ENCODE measurements around the gene ARRB1.
"Not testable (repeated sequence)": the region's sequence is repeated elsewhere in the genome, so short reads cannot be mapped to it uniquely, and the experiment has no call there.

Gene ARRB1

DNA sequence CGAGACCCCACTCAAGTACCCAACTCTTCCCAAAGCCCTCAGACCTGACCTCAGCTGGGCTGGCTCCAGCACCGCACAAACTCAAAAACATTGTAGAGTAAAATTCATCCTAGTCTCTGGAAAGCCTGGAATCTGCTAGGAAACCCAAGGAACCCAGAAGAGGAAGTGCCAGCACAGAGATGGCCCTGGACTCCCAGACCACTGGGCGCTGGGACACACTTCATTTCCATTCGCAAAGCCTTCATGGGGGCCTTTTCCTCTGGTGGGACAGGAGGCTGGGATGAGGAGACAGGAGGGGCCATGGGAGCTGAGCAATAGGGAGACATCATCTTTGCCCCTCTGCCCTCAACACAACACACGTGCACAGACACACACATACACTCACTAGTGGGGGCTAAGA is 30.8 kb downstream of the ARRB1 start:
- DNase-seq, result no peak

- no peak for DNase-seq
These were observed 31.3 kb downstream of the ARRB1 start for GRCh38 chr11:75320046-75320618.

GRCh38 chr11:75319035-75319877 is 32.2 kb downstream of the ARRB1 start:
- DNase-seq, result no peak

DNA sequence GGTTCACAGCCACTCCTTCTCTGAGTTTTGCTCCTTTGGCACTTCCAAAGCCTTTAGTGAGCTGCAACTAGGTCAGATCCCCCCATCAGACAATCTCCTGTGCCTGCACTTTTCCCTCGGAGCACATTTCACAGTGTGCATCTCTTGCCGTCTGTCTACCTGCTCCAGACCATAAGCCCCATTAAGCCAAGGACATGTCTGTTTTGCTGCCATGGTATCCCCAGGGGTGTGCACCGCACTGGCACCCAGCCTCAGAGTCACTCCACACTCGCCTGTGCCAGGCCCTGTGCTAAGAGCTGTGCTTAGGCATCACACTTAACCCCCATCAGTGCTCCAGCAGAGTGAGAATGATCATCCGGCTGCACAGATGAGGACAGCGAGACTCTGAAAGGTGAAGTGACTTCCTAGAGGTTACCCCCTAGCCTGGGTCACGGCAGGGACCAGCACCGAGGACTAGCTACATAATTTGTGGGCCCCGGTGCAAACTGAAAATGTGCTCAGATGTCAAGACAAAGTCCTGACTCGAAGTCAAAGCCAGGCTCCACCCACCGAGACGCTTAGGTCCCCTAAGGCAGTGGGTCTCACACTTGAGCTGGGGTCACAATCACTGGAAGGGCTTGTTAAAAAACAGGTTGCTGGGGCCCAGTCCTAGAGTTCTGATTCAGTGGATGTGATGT is 33.9 kb downstream of the ARRB1 start:
- no peak for DNase-seq

GRCh38 chr11:75315439-75315805 is 36.0 kb downstream of the ARRB1 start:
- DNase-seq, result no peak

DNA sequence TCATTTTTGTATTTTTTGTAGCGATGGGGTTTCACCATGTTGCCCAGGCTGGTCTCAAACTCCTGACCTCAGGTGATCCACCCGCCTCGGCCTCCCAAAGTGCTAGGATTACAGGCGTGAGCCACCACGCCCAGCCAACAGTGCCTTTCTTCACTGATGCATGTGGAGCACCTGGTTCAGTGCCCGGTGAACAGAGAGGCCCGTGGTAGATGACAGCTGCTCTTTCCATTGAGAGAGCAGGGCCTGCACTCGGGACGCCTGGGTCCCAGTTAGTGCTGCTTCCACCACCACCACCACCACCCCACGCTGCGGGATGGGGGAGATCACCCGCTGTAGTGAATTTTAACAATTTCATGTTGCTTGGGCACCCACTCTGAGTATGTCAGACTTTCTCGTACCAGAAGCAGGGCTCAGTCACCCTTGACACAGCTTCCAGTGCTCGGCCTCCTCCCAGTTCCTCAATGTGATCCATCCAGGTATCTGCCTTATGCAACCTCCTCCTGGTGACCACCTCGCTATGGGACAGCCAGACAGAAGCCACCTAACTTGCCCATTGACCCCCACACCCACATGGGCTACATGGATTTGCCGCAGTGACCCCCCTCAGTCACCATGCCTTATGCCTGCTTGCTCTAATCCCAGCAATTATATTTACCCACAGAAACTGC is 36.6 kb downstream of the ARRB1 start:
- no peak for DNase-seq

GRCh38 chr11:75313513-75314272 is 37.8 kb downstream of the ARRB1 start:
- DNase-seq, result no peak

GRCh38 chr11:75312346-75312745 is 39.1 kb downstream of the ARRB1 start:
- DNase-seq, result no peak

GRCh38 chr11:75311858-75312288 is 39.6 kb downstream of the ARRB1 start:
- DNase-seq, result no peak

GRCh38 chr11:75308986-75309385 is 42.5 kb downstream of the ARRB1 start:
- DNase-seq, result no peak

GRCh38 chr11:75308116-75308515 is 43.3 kb downstream of the ARRB1 start:
- no peak for DNase-seq

DNA sequence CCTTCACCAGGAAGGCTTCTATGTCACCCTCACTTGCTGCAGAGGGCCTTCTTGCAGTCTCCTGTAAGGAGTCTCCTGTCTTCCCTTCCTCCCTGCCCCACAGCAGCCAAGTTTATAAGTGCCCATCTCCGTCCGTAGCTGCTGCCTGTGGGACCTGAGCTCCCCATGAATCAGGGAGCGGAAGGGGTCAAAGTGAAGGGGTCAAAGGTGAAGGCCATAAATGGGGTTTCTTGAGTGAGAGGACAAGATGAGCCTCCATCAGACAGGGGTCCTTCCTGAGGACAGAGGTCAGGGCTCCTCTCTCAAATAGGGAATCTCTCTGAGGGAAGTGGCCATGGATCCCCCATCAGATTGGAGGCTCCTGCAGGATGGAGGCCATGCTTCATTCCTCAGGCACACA is 44.4 kb downstream of the ARRB1 start:
- DNase-seq, result no peak

- DNase-seq, result no peak
These were observed 44.9 kb downstream of the ARRB1 start for GRCh38 chr11:75306529-75306928.

GRCh38 chr11:75305993-75306392 is 45.5 kb downstream of the ARRB1 start:
- no peak for DNase-seq

GRCh38 chr11:75305452-75305851 is 46.0 kb downstream of the ARRB1 start:
- no peak for DNase-seq

DNA sequence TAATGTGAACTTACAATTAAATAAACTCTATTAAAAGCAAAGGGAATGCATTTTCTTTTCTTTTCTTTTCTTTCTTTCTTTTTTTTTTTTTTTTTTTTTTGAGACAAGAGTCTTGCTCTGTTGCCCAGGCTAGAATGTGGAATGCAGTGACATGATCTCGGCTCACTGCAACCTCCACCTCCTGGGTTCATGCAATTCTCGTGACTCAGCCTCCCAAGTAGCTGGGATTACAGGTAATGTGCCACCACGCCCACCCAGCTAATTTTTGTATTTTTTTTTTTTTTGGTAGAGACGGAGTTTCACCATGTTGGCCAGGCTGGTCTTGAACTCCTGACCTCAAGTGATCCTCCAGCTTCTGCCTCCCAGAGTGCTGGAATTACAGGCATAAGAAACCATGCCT is 46.5 kb downstream of the ARRB1 start:
- DNase-seq, result not testable (repeated sequence)

- DNase-seq, result no peak
These were observed 47.8 kb downstream of the ARRB1 start for GRCh38 chr11:75303544-75304224.

- DNase-seq, result no peak
These were observed 49.1 kb downstream of the ARRB1 start for GRCh38 chr11:75302371-75302770.

DNA sequence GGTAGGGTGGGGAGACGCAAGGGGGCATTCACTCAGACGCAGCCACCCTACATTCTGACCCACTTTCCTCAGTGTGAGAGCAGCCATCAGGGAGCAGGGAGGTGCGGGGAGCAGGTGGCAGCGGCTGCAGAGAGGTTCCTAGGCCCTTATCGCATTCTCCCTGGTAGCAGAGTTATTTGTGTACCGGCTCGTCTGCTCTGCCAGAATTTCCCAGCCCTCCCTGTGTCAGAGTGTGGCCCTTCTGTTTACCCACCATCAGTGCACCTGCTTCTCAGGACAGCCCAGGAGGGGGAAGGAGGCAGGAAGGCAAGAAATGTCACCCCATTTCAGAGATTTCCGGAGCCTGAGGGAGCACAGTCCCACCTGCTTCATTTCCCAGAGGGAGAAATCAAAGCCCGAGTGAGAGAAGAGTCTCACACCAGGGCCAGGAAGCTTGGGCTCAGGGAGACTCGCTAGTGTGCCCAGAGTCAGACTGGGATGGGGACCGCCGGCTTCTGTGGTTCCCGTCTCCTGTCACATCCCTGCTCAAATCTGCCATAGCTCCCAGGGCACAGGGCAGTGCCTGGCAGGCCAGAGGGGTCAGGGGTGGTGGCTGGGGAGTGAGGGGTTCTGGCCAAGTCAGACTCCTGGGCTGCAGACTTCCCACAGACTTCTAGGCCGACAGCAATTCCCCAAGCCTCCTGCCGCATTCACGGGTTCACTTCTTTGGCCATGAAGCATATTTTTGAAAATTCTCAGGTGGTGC is 49.7 kb downstream of the ARRB1 start:
- DNase-seq, result no peak

DNA sequence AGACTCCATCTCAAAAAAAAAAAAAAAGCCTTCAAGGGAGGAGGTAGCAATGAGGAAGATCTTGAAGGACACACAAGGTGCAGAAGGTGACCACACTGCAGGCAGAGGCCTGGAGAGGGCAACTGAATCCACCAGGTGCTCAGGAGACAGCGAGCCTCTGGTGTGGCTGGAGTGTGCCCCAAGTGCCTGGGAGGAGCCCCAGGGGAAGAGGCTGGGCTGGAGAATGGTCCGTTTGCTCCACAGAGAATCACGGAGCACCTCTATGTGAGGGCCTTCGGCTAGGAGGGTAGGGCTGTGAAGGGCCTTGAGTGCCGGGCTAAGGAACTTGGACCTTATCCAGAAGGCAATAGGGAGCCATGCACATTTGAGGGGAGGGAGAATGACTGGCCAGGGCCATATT is 50.3 kb downstream of the ARRB1 start:
- DNase-seq, result no peak

GRCh38 chr11:75298976-75299260 is 52.5 kb downstream of the ARRB1 start:
- DNase-seq, result no peak
